ENCODE results near the gene SLC47A1.
A peak's percentile ranks its signal among the peaks of the same experiment; 100 is the strongest.
"Not testable (repeated sequence)": the region's sequence is repeated elsewhere in the genome, so short reads cannot be mapped to it uniquely, and the experiment has no call there.

Gene SLC47A1

GRCh38 chr17:19555746-19556145 is 22.1 kb downstream of the SLC47A1 start:
- no peak for FAIRE-seq

DNA sequence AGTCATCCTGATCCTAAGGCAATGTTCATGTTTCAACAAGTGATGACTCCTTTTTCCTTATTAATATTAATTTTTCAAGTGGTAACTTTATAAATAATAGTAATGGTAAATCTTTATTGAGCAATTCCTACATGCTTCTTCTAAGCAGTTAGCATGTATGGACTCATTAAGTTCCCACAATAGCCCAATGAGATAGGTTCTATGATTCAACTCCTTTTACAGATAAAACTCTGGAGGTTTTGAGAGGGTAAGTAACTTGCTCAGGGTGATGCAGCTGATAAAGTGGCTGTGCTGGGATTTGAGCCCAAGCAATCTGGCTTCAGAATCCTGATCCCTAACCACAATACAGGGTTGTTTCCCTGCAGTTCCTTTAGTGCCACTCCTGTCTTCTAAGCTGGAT is 25.3 kb downstream of the SLC47A1 start:
- FAIRE-seq = no peak

GRCh38 chr17:19561697-19562318 is 28.2 kb downstream of the SLC47A1 start:
- FAIRE-seq = no peak

DNA sequence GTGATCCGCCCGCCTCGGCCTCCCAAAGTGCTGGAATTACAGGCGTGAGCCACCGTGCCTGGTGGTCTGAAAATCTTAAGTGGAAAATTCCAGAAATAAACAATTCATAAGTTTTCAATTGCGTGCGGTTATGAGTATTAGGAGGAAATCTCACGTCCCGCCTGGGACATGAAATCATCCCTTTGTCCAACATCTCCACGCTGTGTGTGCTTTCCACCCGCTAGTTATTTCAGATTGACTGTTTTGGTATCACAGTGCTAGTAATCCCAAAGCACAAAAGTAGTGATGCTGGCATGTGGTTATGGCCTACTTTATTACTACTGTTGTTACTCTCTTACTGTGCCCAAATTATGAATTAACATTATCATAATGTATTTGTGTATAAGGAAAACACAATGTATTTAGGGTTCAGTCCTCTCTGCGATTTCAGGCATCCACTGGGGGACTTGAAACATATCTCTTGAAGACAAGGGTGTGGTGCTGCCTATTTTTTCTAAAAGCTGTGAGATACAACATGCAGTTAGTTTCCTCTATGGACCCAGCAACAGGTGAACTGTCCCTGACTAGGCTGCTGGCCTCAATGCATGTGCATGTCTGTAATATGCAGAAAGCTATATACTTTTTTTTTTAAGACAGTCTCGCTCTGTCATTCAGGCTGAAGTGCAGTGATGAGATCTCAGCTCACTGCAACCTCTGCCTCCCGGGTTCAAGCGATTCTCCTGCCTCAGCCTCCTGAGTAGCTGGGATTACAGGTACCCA is 32.3 kb downstream of the SLC47A1 start:
- no peak for FAIRE-seq

- no peak for FAIRE-seq
Observed at GRCh38 chr17:19567216-19568015, 33.8 kb downstream of the SLC47A1 start.

- FAIRE-seq = no peak
Observed at GRCh38 chr17:19568016-19568350, 34.3 kb downstream of the SLC47A1 start.

- peak; percentile 5 for FAIRE-seq
Observed at GRCh38 chr17:19569785-19570543, 36.3 kb downstream of the SLC47A1 start.

GRCh38 chr17:19570544-19571062 is 36.9 kb downstream of the SLC47A1 start:
- FAIRE-seq = no peak

DNA sequence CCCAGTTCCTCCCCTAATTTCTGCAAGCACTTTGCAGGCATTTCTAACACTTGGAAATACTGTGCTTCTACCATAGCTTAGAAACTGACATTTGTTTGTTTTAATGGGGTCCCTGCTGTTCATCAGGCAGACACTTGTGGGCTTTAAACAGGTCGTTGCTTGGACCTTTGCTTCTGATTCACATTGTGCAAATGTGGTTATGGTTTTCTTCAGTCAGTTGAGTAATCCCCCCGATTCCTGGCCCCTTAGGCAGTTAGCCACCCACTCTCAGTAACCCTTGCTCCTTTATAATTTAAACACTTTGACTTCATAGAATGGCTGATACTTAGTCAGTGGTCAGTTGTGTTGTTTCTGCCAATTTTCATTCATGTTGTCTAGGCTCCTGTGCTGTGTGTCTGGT is 39.4 kb downstream of the SLC47A1 start:
- FAIRE-seq = no peak

DNA sequence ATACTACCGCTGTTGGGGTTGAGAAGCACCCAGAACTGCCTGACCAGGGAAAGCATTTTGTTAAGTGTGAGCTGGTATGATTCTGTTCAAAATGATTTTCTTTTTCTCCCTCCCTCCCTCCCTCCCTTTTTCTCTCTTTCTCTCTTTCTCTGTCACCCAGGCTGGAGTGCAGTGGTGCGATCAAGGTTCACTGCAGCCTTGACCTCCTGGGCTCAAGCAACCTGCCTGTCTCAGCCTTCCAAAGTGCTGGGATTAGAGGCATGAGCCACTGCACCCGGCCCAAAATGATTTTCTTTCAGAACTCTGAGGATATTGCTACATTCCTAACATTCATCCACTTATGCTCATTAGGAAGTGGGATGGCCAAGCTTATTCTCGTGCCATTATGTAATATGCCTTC is 41.3 kb downstream of the SLC47A1 start:
- FAIRE-seq = no peak

DNA sequence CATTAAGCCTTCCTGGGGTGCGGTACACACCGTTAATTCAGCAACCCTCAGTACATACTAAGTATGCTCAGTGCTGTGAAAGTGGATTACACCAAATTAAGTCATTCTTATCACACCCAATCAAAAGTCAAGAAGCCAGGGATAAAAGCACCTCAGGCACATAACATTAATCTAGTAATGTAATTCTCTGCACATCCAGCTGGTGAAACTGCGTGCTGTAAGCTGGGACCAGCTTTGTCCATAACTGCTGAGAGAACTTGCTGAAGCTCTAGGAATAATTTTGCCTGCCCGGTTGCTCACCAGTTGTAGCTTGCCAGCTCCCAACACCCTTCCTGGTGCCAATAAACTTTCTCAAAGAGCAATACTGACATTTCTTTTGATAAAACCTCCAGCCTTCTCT is 44.9 kb downstream of the SLC47A1 start:
- no peak for FAIRE-seq

- FAIRE-seq = no peak
Observed at GRCh38 chr17:19579192-19579761, 45.6 kb downstream of the SLC47A1 start.

GRCh38 chr17:19579867-19580565 is 46.4 kb downstream of the SLC47A1 start:
- no peak for FAIRE-seq

DNA sequence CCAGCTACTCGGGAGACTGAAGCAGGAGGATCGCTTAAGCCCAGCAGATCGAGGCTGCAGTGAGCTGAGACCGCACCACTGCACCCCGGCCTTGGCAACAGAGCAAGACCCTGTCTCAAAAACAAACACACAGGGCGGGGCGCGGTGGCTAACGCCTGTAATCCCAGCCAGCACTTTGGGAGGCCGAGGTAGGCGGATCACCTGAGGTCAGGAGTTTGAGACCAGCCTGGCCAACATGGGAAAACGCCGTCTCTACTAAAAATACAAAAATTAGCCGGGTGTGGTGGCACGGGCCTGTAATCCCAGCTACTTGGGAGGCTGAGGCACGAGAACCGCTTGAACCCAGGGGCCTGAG is 46.9 kb downstream of the SLC47A1 start:
- not testable (repeated sequence) for FAIRE-seq

- not testable (repeated sequence) for FAIRE-seq
Observed at GRCh38 chr17:19582152-19582551, 48.5 kb downstream of the SLC47A1 start.

GRCh38 chr17:19583871-19584270 is 50.2 kb downstream of the SLC47A1 start:
- FAIRE-seq = no peak

DNA sequence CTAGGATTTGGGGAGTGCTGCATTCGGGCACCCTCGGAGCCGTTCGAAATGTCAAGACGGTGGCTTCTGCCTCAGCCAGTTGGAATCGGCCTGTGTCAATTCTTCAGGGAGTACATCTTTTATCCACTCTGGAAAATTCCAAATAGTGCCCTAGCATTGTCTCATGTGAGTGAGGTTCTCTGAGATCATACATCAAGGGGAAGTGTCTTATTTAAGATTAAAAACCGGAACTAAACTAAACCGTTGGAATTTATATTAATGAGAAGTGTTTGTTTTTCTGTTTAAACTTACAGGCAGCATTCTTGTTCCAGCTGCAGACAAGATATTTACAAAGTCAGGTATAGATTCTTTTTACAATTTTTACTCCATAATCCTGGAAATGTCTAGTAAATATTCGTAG is 56.8 kb downstream of the SLC47A1 start:
- FAIRE-seq = no peak

DNA sequence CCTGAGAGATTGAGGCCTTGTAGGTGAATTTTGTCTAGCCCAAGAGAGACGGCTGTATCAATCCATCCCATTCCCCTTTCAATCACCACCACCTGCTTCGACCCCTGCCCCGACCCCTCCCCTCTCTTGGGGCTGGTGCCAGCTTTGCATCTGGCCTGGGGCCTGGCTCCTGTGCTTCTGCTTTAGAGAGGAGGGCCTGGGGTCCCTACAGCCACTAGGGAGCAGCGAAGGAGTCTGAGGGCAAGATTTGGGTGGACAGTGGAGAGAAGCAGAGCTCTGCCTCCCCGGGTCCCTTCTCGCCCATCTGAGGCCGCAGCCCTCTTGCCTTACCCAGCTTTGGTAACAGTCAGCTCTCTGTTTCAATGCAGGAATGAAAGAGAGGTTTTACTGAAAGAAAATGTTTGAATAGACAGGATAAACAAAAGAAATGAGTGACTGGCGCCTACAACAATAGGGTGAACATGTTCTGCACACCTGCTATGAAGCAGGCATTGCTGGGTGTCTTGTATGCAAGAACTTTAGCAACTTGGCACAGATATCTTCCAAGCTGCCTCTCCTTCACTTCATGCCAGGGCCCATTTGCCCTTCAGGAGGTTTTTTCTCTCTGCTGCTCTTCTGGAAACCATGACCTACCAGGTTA is 57.4 kb downstream of the SLC47A1 start:
- no peak for FAIRE-seq

DNA sequence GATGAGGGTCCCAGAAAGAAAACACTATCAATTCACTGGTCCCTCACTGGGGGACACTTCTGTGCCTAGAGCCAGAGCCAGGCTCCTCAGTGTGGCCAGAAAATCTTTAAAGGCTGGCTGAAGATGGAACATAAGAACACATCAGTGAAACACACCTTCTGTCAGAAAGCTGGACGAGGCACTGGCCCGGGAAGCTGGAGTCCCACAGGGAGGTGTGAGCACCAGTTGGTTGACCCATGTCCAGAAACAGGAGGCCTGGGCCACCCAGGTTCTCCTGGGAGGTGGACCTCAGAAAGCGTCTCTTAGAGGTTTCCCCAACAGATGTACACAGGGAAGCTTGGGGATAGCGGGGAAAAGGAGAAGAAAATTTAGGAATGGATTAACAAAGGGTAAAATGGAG is 58.7 kb downstream of the SLC47A1 start:
- no peak for FAIRE-seq

DNA sequence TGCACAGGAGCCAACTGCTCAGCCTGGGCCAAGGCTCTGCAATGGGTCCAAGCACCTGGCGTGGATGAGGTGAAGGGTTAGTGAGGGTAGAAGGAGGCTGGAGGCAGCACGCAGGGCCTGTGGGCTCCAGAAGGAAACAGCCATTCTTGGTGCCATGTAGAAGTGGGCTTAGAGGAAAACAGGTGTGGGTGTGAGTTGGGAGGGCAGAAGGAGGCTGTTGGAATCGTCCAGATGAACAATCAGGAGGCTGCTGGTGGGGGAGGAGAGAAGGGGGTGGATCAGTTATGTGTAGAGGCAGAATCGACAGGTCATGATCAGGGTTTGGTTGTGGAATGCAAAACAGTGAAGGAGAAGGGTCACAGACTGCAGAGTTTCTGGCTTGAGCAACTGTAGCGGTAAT is 63.2 kb downstream of the SLC47A1 start:
- no peak for FAIRE-seq

DNA sequence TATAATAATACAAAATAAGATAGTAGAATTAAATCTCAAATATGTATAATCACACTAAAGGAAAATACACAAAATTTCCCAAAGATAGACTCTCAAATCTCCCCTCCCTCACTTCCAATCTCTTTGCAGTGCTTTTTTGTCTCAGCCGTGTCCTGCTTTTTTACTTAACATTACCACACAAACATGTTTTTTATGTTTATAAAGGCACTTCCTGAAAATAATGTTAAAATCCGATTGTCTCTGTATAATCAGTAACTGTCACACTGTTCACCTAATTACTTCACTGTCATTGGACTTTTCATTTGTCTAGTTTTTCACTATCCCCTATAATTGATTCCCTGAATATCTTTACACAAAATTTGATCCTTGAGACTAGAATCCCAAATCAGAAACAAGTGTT is 76.7 kb downstream of the SLC47A1 start:
- FAIRE-seq = no peak
